ENCODE measurements around the gene MTNR1B. TPM values are rescaled to one million over a fixed set of nuclear protein-coding genes. Genes with fewer than 3 reads are reported as not detected.

Gene MTNR1B
- not detected for total RNA-seq

DNA sequence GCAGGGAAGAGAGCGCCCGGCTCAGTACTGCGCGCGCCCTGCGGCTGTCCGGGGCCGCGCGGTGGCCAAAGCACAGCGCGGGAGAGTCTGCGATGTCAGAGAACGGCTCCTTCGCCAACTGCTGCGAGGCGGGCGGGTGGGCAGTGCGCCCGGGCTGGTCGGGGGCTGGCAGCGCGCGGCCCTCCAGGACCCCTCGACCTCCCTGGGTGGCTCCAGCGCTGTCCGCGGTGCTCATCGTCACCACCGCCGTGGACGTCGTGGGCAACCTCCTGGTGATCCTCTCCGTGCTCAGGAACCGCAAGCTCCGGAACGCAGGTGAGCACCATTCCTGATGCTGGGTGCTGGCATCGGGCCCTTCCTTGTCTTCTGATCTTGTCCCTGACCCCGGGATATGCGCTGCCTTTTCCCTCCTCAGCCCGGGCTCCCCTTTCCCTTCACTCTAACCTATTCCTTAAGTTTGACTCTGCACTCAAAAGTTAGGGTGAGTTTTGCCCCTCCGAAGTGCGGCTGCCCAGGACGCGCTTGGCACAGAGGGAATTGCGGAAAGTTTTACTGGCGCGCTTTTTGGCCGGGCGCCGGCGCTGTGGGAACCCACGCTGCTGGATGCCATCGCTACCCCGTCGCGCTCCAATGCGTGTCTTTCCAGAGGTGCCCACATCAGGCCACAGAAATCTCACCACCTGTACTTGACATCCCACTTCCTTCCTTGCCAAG lies at the start of gene MTNR1B:
TSS of gene MTNR1B (plus strand) at position 18 of the 714 bp plus-strand sequence. CDS start at position 93, 75 bp downstream.
- Histone ChIP-seq H3K27ac (no peak within 1 kb of the TSS), H3K27me3 (peaks cover 18% of the 10 kb centered on the region), H3K36me3 (no peaks in the 10 kb centered on the region), H3K4me1 (peaks cover 7% of the 10 kb centered on the region), H3K4me3 (peak within 1 kb of the TSS; percentile 11), H3K9me3 (no peaks in the 10 kb centered on the region)
- TF ChIP-seq POLR2AphosphoS5 (IDR thresholded peaks at IDR 0.05): no peak
- no peak for TF ChIP-seq POLR2A (IDR thresholded peaks at IDR 0.05)
- TF ChIP-seq, protein P1, sequence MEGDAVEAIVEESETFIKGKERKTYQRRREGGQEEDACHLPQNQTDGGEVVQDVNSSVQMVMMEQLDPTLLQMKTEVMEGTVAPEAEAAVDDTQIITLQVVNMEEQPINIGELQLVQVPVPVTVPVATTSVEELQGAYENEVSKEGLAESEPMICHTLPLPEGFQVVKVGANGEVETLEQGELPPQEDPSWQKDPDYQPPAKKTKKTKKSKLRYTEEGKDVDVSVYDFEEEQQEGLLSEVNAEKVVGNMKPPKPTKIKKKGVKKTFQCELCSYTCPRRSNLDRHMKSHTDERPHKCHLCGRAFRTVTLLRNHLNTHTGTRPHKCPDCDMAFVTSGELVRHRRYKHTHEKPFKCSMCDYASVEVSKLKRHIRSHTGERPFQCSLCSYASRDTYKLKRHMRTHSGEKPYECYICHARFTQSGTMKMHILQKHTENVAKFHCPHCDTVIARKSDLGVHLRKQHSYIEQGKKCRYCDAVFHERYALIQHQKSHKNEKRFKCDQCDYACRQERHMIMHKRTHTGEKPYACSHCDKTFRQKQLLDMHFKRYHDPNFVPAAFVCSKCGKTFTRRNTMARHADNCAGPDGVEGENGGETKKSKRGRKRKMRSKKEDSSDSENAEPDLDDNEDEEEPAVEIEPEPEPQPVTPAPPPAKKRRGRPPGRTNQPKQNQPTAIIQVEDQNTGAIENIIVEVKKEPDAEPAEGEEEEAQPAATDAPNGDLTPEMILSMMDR (IDR thresholded peaks at IDR 0.05): no peak
- TF ChIP-seq EP300 (IDR thresholded peaks at IDR 0.05): no peak
- 12% methylated on average over 43 of the region's 58 CpGs for WGBS
- DNase-seq (ENCODE audit: low spot score in 2 of 2): no peak

DNA sequence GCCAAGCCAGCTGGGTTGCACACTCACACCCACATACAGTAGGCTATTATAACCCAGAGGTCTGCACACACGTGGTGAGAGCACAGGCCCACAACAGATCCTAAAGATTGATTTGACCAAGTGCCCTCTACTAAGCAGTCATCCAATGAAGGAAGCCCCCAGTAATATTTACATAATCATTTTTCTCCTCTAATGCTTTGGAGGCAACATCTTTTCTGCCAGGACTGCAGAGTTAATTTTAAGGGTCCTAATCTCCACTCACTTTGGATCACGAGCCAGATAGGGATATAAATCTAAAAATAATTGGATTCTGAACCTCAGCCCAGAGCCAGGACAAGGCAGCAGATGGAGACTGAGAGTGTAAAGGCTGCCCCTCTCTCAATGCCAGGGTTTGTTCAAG lies 49.1 kb upstream of the MTNR1B start:
- no peaks in the 10 kb centered on the region for H3K36me3 ChIP-seq
- H3K9me3 ChIP-seq: no peaks in the 10 kb centered on the region
- no peak overlapping the region for H3K27ac ChIP-seq
- WGBS: 15% methylated on average over 2 of the region's 2 CpGs
- H3K4me3 ChIP-seq: no peak overlapping the region
- DNase-seq (ENCODE audit: low spot score in 2 of 2): no peak
- H3K4me1 ChIP-seq: no peaks in the 10 kb centered on the region
- TF ChIP-seq, protein P1 (IDR thresholded peaks at IDR 0.05): no peak
- TF ChIP-seq POLR2A (IDR thresholded peaks at IDR 0.05) (no peak), EP300 (IDR thresholded peaks at IDR 0.05) (no peak), POLR2AphosphoS5 (IDR thresholded peaks at IDR 0.05) (no peak)
- no peaks in the 10 kb centered on the region for H3K27me3 ChIP-seq

DNA sequence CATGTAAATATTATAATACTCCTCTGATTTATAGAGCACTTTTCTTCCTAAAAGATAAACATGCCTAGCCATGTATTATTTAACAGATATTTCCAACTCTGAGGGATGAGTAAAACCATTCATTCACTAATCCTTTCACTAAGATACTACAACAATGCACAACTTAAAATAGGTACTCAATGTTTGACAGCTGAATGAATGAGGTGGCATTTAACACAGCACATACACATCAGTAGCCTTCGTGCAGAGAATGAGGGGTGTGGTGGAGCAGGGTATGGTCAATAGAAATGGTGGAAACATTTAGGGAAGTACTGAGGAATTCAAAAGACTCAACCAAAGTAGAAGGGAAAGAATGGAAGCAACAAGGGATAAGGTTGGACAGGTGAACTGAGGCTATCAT lies 46.7 kb upstream of the MTNR1B start:
- WGBS: 29% methylated on average over 1 of the region's 1 CpG
- TF ChIP-seq EP300 (IDR thresholded peaks at IDR 0.05): no peak
- no peak for TF ChIP-seq POLR2AphosphoS5 (IDR thresholded peaks at IDR 0.05)
- TF ChIP-seq, protein P1 (IDR thresholded peaks at IDR 0.05): no peak
- no peak for TF ChIP-seq POLR2A (IDR thresholded peaks at IDR 0.05)
- H3K4me1 ChIP-seq: no peaks in the 10 kb centered on the region
- no peak overlapping the region for H3K4me3 ChIP-seq
- no peaks in the 10 kb centered on the region for H3K27me3 ChIP-seq
- no peaks in the 10 kb centered on the region for H3K36me3 ChIP-seq
- H3K27ac ChIP-seq: no peak overlapping the region
- no peak for DNase-seq (ENCODE audit: low spot score in 2 of 2)
- H3K9me3 ChIP-seq: no peaks in the 10 kb centered on the region

DNA sequence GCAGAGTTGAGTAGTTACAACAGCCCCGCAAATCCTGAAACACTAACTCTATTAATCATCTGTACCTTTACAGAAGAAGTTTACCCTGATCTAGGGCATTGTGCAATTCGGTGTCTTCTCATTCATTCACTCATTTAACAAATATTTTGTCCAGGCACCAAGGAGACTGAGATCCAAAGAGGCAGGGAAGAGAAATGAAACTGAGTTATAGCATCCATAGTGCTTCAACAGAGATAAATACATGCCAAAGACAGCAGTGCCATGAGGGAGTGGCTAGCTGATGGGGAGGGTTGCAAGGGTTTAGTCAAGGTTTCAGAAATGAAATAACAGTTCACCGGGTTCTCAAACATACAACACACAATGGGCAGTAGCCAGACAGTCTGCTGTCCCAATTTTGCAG lies 40.2 kb upstream of the MTNR1B start:
- TF ChIP-seq, protein P1 (IDR thresholded peaks at IDR 0.05): no peak
- TF ChIP-seq POLR2A (IDR thresholded peaks at IDR 0.05) (no peak), EP300 (IDR thresholded peaks at IDR 0.05) (no peak), POLR2AphosphoS5 (IDR thresholded peaks at IDR 0.05) (no peak)
- H3K4me3 ChIP-seq: no peak overlapping the region
- no peaks in the 10 kb centered on the region for H3K9me3 ChIP-seq
- H3K27me3 ChIP-seq: no peaks in the 10 kb centered on the region
- no peaks in the 10 kb centered on the region for H3K36me3 ChIP-seq
- no peaks in the 10 kb centered on the region for H3K4me1 ChIP-seq
- no peak overlapping the region for H3K27ac ChIP-seq
- 81% methylated on average over 3 of the region's 3 CpGs for WGBS
- no peak for DNase-seq (ENCODE audit: low spot score in 2 of 2)

DNA sequence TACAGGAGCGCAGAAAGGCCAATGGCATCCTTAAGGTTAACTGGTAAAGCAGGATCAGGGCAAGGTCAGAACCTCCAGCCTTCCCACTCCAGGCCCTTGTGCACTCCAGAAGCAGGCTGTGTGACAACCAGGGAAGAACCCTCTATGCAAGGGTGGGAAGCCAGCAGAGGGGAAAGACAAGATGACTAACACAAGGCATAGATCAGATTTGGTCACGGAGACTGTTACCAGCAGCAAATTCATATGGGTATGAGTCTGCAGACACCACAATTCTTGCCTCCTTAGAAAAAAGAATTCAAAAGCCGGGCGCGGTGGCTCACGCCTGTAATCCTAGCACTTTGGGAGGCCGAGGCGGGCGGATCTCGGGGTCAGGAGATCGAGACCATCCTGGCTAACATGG lies 39.8 kb upstream of the MTNR1B start:
- H3K27me3 ChIP-seq: no peaks in the 10 kb centered on the region
- no peak overlapping the region for H3K27ac ChIP-seq
- H3K4me3 ChIP-seq: no peak overlapping the region
- no peaks in the 10 kb centered on the region for H3K36me3 ChIP-seq
- no peak for DNase-seq (ENCODE audit: low spot score in 2 of 2)
- WGBS: 96% methylated on average over 11 of the region's 11 CpGs
- no peak for TF ChIP-seq POLR2AphosphoS5 (IDR thresholded peaks at IDR 0.05)
- TF ChIP-seq, protein P1 (IDR thresholded peaks at IDR 0.05): no peak
- no peak for TF ChIP-seq EP300 (IDR thresholded peaks at IDR 0.05)
- TF ChIP-seq POLR2A (IDR thresholded peaks at IDR 0.05): no peak
- no peaks in the 10 kb centered on the region for H3K4me1 ChIP-seq
- no peaks in the 10 kb centered on the region for H3K9me3 ChIP-seq
